Fibroblast of skin of right biceps (primary cell): ENCODE measurements around the gene GRB14.
"Not testable (repeated sequence)": the region's sequence is repeated elsewhere in the genome, so short reads cannot be mapped to it uniquely, and the experiment has no call there.

Experiments
- DNase-seq: peaks from one replicate; pipeline ENCODE4 v3.0.0-alpha.2; 2013

GRB14 gene

DNA sequence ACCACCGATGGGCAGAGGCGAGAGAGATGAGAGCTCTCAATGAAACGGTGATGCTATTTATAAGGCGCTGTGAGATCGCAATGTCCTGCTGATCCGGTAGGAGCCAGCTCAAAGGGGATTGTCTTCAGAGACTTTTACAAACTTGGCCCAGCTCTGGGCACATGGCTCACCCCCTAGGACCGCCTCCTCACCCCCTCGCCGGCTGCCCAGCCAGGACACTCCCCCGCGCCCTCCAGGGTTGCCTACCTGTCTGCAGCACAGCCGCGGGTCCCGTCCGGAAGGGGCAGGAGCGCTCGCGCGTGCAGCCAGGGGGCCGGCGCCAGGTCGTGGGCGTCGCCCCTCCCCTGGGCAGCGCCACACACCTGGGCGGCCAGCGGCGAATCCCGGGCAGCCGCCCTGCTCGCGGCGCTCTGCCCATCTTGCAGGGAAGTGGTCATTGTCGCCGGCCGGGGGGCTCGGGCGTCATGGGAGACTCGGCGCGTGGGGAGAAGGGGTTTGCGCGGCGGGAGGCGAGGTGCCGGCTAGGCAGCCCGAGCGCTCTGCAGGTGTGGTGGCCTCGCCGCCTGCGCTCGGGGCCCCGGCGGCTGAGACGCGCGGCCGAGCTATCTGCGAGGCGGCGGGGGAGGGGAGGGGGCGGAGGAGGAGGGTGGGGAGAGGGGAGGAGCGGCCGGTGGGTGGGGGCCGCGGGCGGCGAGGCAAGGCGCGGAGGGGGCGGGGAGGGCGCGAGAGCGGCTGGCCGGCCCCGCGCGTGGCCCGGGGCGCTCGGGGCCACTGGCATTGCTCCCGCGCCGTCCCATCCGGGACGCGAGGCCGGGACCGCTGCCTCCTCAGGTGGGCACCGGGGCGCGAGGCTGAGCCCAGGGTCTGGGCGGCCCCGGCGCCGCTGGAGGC, at the start of gene GRB14:
Gene GRB14, minus strand, starts transcription at position 610 of the 891 bp plus-strand sequence. Its CDS starts 173 bp downstream, at position 437.
- DNase-seq, result no peak

GRCh38 chr2:164669291-164669690, 48.0 kb upstream of the GRB14 start:
- DNase-seq, result no peak

DNA sequence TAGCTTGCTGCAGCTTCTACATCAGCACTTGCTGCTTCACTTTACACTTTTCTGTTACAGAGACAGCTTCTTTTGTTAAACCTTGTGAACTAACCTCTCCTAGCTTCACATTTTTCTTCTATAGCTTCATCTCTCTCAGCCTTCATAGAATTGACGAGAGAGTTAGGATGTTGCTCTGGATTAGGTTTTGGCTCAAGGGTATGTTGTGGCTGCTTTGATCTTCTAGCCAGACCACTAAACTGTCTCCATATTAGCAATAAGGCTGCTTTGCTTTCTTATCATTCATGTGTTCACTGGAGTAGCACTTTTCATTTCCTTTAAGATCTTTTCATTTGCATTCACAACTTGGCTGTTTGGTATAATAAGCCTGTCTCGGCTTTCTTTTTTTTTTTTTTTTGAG, 46.3 kb upstream of the GRB14 start:
- DNase-seq, result no peak

DNA sequence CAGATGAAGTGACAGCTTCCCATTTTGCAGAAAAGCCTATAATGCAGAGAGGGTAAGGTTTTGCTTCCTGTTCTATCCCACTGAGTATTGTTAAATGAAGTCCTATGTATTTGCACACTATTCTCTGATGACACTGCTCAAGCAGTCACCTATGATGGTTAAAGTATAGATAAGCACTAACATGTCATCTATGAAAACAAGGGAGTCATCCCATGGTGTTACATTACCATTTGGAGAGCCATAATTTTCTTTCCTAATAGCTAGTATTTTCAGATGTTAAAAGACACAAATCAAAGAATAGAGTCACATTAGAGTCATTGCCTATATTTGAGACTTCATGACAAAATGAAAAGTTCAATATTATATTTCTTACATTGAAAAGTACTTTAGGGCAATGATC, 42.8 kb upstream of the GRB14 start:
- no peak for DNase-seq

DNA sequence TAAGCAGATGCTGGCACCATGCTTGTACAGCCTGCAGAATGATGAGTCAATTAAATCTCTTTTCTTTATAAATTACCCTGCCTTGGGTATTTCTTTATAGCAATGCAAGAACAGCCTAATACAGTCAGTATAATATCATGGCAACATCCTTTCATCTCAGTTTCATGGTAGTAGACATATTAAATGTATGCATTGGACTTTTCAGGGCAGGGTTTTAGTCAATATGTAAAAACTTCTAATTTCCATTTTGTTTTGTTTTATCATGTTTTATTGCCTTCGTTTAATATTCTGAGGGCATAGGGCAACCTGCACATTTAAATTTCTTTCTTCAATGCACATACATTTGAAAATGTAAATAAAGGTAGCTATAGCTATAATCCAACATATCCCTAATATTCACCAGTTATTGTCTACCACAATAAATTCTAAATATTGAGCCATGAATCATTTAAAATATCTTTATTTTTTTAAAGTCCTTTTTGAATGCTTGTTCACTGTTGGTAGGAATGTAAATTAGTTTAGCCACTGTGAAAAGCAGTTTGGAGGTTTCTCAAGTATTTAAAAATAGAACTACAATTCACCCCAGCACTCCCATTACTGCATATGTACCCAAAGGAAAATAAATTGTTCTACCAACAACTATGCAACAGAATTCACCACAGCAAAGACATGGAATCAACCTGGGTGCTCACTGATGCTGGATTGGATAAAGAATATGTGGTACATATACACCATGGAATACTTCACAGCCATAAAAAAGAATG, 41.8 kb upstream of the GRB14 start:
- DNase-seq, result no peak

GRCh38 chr2:164662066-164662465, 40.8 kb upstream of the GRB14 start:
- no peak for DNase-seq

GRCh38 chr2:164661349-164661748, 40.1 kb upstream of the GRB14 start:
- peak; percentile 47 for DNase-seq

- peak; percentile 92 for DNase-seq
Observed at GRCh38 chr2:164657129-164657528, 35.8 kb upstream of the GRB14 start.

DNA sequence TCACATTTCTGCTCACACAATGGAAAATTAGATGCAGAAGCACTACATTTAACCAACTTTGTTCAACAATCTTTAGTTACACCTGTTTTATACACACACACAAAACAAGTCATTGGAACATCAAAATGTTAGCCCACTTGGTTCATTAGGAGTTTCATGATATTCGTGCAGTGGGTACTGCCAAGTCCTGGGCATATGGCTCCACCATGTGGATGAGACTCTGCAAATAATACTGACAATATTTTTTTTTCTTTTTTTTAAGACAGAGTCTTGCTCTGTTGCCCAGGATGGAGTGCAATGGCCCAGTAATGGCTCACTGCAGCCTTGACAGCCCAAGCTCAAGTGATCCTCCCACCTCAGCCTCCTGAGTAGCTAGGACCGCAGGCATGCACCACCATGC, 34.5 kb upstream of the GRB14 start:
- DNase-seq, result peak; percentile 16

- DNase-seq, result peak; percentile 19
Observed at GRCh38 chr2:164655336-164655735, 34.1 kb upstream of the GRB14 start.

GRCh38 chr2:164651361-164651760, 30.1 kb upstream of the GRB14 start:
- no peak for DNase-seq

- no peak for DNase-seq
Observed at GRCh38 chr2:164644036-164644700, 22.9 kb upstream of the GRB14 start.

DNA sequence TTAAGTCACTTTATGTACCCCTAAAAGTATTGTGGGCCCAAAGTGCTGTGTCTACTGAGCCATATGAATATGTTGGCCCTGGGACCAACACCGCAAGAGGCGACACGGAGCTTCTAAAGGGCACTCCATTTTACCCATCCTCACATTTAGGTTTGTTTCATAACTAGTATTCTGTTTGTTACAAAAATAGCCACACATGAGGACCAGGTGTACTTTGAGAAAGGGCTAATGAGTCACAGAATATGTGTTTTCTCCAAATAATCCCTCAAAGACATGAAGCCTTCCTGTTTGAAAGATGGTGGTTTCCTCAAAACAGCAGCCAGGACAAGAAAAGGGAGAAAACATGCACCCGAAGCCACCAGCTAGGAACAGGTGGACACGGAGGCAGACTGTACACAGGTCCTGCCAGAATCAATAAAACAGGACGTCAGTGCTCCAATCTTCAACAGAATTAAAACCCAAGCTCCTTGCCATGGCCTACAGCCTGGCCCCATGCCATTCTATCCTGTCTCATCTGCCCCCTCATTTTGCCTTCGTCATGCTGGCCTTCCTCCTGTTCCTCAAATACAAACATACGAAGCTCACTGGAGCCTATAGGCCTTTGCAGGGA, 21.8 kb upstream of the GRB14 start:
- DNase-seq, result no peak

GRCh38 chr2:164642268-164642667, 21.0 kb upstream of the GRB14 start:
- DNase-seq, result no peak

GRCh38 chr2:164628319-164628718, 7.0 kb upstream of the GRB14 start:
- not testable (repeated sequence) for DNase-seq

GRCh38 chr2:164625378-164625971, 4.2 kb upstream of the GRB14 start:
- peak; percentile 84 for DNase-seq

- no peak for DNase-seq
Observed at GRCh38 chr2:164624316-164624715, 3.0 kb upstream of the GRB14 start.

DNA sequence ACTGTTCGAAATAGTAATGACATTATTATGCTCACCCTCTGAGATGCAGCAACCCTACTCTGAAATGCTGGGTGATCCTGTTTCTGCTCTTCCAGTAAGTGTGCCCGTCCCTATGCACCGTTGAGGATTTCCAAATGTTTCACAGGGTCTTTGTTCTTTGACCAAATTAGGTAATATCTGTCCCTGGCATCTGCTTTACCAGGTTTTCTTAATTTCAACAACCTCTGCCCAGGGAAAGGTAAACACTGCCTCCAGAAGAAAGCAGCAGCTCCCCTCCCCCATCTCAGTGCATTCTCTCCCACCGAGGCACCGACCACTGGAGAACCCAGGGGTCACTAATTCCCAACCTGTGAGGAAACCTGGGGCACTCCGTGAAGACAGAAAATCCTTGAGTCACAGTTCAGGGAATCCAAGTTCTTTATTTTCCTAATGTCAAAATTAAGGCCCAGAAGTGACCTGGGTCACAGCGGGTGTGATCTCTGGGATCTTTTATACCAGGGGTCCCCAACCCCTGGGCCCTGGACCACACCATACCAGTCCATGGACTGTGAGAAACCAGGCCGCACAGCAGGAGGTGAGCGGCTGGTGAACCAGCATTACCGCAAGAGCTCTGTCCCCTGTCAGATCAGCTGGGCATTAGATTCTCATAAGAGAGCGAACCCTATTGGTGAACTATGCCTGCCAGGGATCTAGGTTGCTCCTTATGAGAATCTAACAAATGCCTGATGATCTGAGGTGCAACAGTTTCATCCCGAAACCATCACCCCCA, 1.2 kb upstream of the GRB14 start:
- DNase-seq, result no peak

DNA sequence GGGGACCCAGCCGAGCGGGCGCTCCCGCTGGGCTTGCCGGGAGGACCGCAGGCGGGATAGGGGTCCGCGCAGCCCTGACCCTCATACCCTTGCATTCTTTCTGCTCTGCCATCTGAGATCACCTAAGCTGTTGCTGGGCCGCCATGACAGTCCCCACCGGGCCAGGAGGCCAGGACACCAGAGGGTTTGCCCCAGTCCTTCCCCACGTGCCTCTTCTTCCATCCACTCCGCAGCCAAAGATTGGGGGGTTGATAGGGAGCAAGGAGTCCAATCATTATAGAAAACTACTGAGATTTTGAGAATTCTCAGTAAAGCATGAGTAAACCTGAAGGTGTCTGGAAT, 453 bp upstream of the GRB14 start:
- DNase-seq, result no peak

- DNase-seq, result no peak
Observed at GRCh38 chr2:164620457-164620856, 825 bp downstream of the GRB14 start.

- DNase-seq, result peak; percentile 59
Observed at GRCh38 chr2:164617466-164617865, 3.8 kb downstream of the GRB14 start.
